Breast epithelium (tissue), 4 donors: ENCODE measurements around the gene DTD2. TPM values are rescaled to one million over a fixed set of nuclear protein-coding genes. Genes with fewer than 3 reads are reported as not detected.

ENCODE experiments used
- DNase-seq, 2 donors: peaks; one replicate each; pipeline ENCODE4 v3.0.0-alpha.2; 2019; ENCODE audit warnings: low spot score in 2 of 2
- H3K27ac ChIP-seq, 2 donors: fragments of 200-600 bp; sonication (generic) in 1 of 2; one replicate each; pipeline ENCODE4 v1.5.1; 2016 to 2019; ENCODE audit warnings: mild to moderate bottlenecking in 1 of 2
- H3K27me3 ChIP-seq, 2 donors: fragments of 200-600 bp; sonication (generic) in 1 of 2; one replicate each; pipeline versions ENCODE4 v1.5.1 to v1.6.0; 2017 to 2019; ENCODE audit warnings: control low read depth in 1 of 2, mild to moderate bottlenecking in 1 of 2
- H3K36me3 ChIP-seq: fragments of 200-600 bp; one replicate; pipeline ENCODE4 v1.5.1; 2019
- H3K4me1 ChIP-seq, 2 donors: fragments of 200-600 bp; sonication (generic); one replicate each; pipeline ENCODE4 v1.5.1; 2016 to 2019; ENCODE audit warnings: control low read depth in 1 of 2
- H3K4me3 ChIP-seq, 3 donors: fragments of 200-600 bp; sonication (generic); 1 replicate in 2 of 3; 2 replicates in 1 of 3; pipeline ENCODE4 v1.5.1; 2016 to 2019; ENCODE audit warnings: mild to moderate bottlenecking in 3 of 3, moderate library complexity in 2 of 3
- H3K9me3 ChIP-seq, 2 donors: fragments of 200-600 bp; sonication (generic) in 1 of 2; one replicate each; pipeline ENCODE4 v1.5.1; 2016 to 2019; ENCODE audit warnings: control low read depth in 1 of 2
- CTCF ChIP-seq, 3 donors: fragments of 450-650 bp; IDR thresholded peaks; one replicate each; pipeline ENCODE4 v1.5.1; 2016 to 2017; ENCODE audit warnings: antibody characterized with exemption in 3 of 3, mild to moderate bottlenecking in 3 of 3, moderate library complexity in 3 of 3
- POLR2A ChIP-seq: fragments of 450-650 bp; IDR thresholded peaks from one replicate; pipeline ENCODE4 v1.6.1; 2016; ENCODE audit warnings: antibody characterized with exemption, mild to moderate bottlenecking, moderate library complexity
- POLR2AphosphoS5 ChIP-seq, 3 donors: sonication (generic); formaldehyde crosslinking; IDR thresholded peaks; one replicate each; pipeline ENCODE4 v1.6.1; 2017; ENCODE audit warnings: antibody characterized with exemption in 3 of 3
- intact Hi-C: fragments of 100-400 bp; cut with DNase I; formaldehyde crosslinking; loops from one replicate; pipeline ENCODE4 v1.15.1; 2023; ENCODE audit warnings: low total_unique reads
- total RNA-seq, 3 donors: library from RNA; depleted of rRNA; stranded (reverse); fragments of >200 nt; gene quantifications; one replicate each; pipeline ENCODE4 v1.1.0, GENCODE V29; 2016

The DTD2 gene
- total RNA-seq, 3 donors from 2014 or later, result 31.5 to 40.0 (median 39.4) TPM

GRCh38 chr14:31435276-31435675, 22.0 kb downstream of the DTD2 start:
- no peak overlapping the region for H3K4me3 ChIP-seq
- no peaks in the 10 kb centered on the region for H3K9me3 ChIP-seq
- peak overlapping the region in 1 of 2 donors; percentile 35 for H3K27ac ChIP-seq
- no peaks in the 10 kb centered on the region for H3K36me3 ChIP-seq
- no peaks in the 10 kb centered on the region for H3K27me3 ChIP-seq
- TF ChIP-seq POLR2A (no peak), POLR2AphosphoS5 (IDR thresholded peaks at IDR 0.05) (peak in 1 of 3 donors; percentile 42)
- no peak for DNase-seq
- intact Hi-C loops, result no loop called here
- no peaks in the 10 kb centered on the region for H3K4me1 ChIP-seq

- Histone ChIP-seq H3K27me3 (no peaks in the 10 kb centered on the region), H3K27ac (no peak overlapping the region), H3K36me3 (no peaks in the 10 kb centered on the region), H3K4me1 (no peaks in the 10 kb centered on the region), H3K9me3 (no peaks in the 10 kb centered on the region), H3K4me3 (no peak overlapping the region)
- no peak for TF ChIP-seq CTCF (IDR thresholded peaks at IDR 0.05)
- TF ChIP-seq POLR2AphosphoS5 (IDR thresholded peaks at IDR 0.05), result no peak
- no peak for TF ChIP-seq POLR2A
- intact Hi-C loops, result no loop called here
- no peak for DNase-seq
These were observed 26.6 kb downstream of the DTD2 start for GRCh38 chr14:31430634-31431264.

- intact Hi-C loops, result no loop called here
These were observed 27.5 kb downstream of the DTD2 start for GRCh38 chr14:31429791-31430190.

GRCh38 chr14:31428011-31428410, 29.3 kb downstream of the DTD2 start:
- no peak for TF ChIP-seq CTCF (IDR thresholded peaks at IDR 0.05)
- TF ChIP-seq POLR2AphosphoS5 (IDR thresholded peaks at IDR 0.05), result no peak
- TF ChIP-seq POLR2A, result no peak
- H3K27ac ChIP-seq, result no peak overlapping the region
- no peaks in the 10 kb centered on the region for H3K27me3 ChIP-seq
- intact Hi-C loops, result no loop called here
- no peak overlapping the region for H3K4me3 ChIP-seq
- no peak for DNase-seq
- H3K9me3 ChIP-seq, result no peaks in the 10 kb centered on the region
- no peaks in the 10 kb centered on the region for H3K36me3 ChIP-seq
- H3K4me1 ChIP-seq, result no peaks in the 10 kb centered on the region

More at GRCh38 chr14:31429791-31430190, 27.5 kb downstream of the DTD2 start:
- Histone ChIP-seq H3K36me3 (no peaks in the 10 kb centered on the region), H3K27me3 (no peaks in the 10 kb centered on the region), H3K4me1 (no peaks in the 10 kb centered on the region), H3K4me3 (no peak overlapping the region), H3K27ac (no peak overlapping the region), H3K9me3 (no peaks in the 10 kb centered on the region)
- no peak for TF ChIP-seq POLR2AphosphoS5 (IDR thresholded peaks at IDR 0.05)
- no peak for TF ChIP-seq POLR2A
- no peak for TF ChIP-seq CTCF (IDR thresholded peaks at IDR 0.05)
- DNase-seq, result no peak

GRCh38 chr14:31426663-31427062, 30.6 kb downstream of the DTD2 start:
- intact Hi-C loops, result no loop called here
- no peak for DNase-seq
- H3K27me3 ChIP-seq, result no peaks in the 10 kb centered on the region
- no peak overlapping the region for H3K4me3 ChIP-seq
- no peak overlapping the region for H3K27ac ChIP-seq
- H3K36me3 ChIP-seq, result no peaks in the 10 kb centered on the region
- no peaks in the 10 kb centered on the region for H3K9me3 ChIP-seq
- TF ChIP-seq POLR2A, result no peak
- no peak for TF ChIP-seq CTCF (IDR thresholded peaks at IDR 0.05)
- TF ChIP-seq POLR2AphosphoS5 (IDR thresholded peaks at IDR 0.05), result no peak
- no peaks in the 10 kb centered on the region for H3K4me1 ChIP-seq
